Gastroesophageal sphincter (tissue), 3 donors: ENCODE results near the gene RABL6.

Experiments used
- CTCF ChIP-seq, 4 experiments: fragments of 200-600 bp in 2 of 4; fragments of 450-650 bp in 2 of 4; sonication (generic) in 1 of 4; IDR thresholded peaks; one replicate each; pipeline ENCODE4 v1.5.1; 2017 to 2019; ENCODE audit warnings: antibody characterized with exemption in 4 of 4, mild to moderate bottlenecking in 2 of 4, moderate library complexity in 2 of 4
- EP300 ChIP-seq: sonication (generic); formaldehyde crosslinking; IDR thresholded peaks from one replicate; pipeline ENCODE4 v1.6.1; 2017; ENCODE audit warnings: antibody characterized with exemption, mild to moderate bottlenecking
- POLR2AphosphoS5 ChIP-seq: sonication (generic); formaldehyde crosslinking; IDR thresholded peaks from one replicate; pipeline ENCODE4 v1.6.1; 2017; ENCODE audit warnings: antibody characterized with exemption

- no peak for TF ChIP-seq CTCF (IDR thresholded peaks at IDR 0.05)
- TF ChIP-seq POLR2AphosphoS5, result no peak
- TF ChIP-seq EP300, result no peak
Measured at GRCh38 chr9:136838314-136839228, 30.8 kb downstream of the RABL6 start.
